ENCODE measurements around the gene BCL7A.

DNA sequence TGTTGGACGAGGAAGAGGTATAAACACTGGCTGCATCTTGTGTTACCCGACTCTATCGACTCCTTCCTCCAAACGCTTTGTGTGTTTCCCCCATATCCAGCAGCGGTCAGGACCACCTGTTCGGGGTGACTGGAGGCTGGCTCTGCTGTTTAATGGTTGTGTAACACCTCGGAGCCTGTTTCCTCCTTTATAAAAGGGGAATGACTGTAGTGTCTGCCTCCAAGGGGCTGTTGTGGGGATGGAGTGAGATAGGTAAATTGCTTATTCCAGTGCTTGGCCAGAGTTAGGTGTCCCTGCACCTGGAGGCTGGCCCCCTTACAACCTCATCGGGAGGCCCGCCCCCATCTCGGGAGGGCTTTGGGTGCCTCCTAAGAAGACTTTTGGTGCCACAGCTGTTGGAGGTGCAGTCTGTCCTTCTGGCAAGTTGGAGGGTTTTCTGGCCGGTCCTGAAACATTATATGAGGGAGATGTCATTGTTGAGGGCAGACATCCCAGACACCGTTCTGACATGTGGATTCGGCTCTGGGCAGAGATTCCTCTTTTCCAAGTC lies 57.9 kb downstream of the BCL7A start:
- TF ChIP-seq, protein P1, sequence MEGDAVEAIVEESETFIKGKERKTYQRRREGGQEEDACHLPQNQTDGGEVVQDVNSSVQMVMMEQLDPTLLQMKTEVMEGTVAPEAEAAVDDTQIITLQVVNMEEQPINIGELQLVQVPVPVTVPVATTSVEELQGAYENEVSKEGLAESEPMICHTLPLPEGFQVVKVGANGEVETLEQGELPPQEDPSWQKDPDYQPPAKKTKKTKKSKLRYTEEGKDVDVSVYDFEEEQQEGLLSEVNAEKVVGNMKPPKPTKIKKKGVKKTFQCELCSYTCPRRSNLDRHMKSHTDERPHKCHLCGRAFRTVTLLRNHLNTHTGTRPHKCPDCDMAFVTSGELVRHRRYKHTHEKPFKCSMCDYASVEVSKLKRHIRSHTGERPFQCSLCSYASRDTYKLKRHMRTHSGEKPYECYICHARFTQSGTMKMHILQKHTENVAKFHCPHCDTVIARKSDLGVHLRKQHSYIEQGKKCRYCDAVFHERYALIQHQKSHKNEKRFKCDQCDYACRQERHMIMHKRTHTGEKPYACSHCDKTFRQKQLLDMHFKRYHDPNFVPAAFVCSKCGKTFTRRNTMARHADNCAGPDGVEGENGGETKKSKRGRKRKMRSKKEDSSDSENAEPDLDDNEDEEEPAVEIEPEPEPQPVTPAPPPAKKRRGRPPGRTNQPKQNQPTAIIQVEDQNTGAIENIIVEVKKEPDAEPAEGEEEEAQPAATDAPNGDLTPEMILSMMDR (IDR thresholded peaks at IDR 0.05; ENCODE audit: insufficient read depth, low read length, poor library complexity, severe bottlenecking): no peak
- no peak for TF ChIP-seq EZH2phosphoT487 (conservative IDR thresholded peaks at IDR 0.05; ENCODE audit: low read length)

All from SU-DHL-6 (cell line).